GM18505 (cell line): ENCODE results near the gene ZNF764.
"Not testable (repeated sequence)": the region's sequence is repeated elsewhere in the genome, so short reads cannot be mapped to it uniquely, and the experiment has no call there.

Source experiments
- ATAC-seq: cut with Tn5 transposase; IDR thresholded peaks from one replicate; pipeline ENCODE4 v1.9.1; 2021; ENCODE audit not compliant: unreplicated experiment
- POLR2A ChIP-seq: IDR thresholded peaks from 4 replicates; pipeline ENCODE4 v1.6.1; 2011; ENCODE audit warnings: borderline replicate concordance; ENCODE audit not compliant: insufficient read depth, insufficient read length; ENCODE audit errors: extremely low read depth

The ZNF764 gene

DNA sequence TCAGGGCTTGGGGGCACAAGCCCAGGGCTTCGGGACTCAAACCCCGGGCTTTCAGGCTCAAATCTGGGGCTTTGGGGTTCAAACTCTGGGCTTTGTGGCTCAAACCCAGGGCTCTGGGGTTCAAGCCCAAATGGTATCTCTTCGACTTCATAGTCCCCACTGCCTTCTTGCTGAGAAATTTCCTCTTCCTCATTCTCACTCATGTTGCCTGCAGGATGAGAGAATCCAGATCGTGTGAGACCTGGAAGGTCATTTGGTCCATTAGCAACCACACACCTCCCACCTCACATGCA lies 32.4 kb downstream of the ZNF764 start:
- no peak for TF ChIP-seq POLR2A
- no peak for ATAC-seq

DNA sequence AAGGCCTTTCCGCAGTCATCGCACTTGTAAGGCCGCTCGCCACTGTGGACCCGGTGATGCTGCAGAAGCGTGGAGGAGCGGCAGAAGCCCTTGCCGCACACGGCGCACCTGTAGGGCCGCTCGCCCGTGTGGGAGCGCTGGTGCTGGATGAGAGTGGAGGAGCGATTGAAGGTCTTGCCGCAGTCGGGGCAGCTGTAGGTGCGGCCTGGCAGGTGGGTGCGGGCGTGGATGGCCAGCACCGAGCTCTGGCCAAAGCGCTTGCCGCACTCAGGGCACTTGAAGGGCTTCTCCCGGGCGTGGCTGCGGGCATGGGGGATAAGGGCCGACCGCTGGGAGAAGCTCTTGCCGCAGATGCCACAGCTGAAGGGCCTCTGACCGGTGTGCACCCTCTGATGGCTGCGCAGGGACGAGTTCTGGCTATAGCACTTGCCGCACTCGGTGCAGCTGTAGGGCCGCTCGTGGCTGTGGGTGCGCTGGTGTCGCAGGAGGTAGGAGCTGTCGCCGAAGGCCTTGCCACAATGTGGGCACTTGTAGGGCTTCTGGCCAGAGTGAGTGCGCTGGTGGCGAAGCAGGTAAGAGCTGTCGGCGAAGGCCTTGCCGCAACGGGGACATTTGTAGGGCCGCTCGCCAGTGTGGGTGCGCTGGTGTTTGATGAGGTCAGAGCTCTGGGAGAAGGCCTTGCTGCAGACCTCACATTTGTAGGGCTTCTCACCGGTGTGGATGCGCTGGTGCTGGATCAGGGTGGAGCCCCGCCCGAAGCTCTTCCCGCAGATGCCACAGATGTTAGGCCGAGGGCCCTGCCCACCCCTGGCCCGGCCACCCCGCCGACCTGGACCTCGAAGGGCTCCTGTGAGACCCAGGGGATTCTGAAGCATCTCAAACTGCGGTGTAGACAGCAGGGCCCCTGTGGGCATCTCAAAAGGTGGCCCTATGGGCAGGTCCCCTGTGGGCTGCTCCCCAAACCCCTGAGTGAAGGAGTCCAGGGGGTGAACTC lies 33.3 kb downstream of the ZNF764 start:
- no peak for TF ChIP-seq POLR2A
- ATAC-seq: no peak

DNA sequence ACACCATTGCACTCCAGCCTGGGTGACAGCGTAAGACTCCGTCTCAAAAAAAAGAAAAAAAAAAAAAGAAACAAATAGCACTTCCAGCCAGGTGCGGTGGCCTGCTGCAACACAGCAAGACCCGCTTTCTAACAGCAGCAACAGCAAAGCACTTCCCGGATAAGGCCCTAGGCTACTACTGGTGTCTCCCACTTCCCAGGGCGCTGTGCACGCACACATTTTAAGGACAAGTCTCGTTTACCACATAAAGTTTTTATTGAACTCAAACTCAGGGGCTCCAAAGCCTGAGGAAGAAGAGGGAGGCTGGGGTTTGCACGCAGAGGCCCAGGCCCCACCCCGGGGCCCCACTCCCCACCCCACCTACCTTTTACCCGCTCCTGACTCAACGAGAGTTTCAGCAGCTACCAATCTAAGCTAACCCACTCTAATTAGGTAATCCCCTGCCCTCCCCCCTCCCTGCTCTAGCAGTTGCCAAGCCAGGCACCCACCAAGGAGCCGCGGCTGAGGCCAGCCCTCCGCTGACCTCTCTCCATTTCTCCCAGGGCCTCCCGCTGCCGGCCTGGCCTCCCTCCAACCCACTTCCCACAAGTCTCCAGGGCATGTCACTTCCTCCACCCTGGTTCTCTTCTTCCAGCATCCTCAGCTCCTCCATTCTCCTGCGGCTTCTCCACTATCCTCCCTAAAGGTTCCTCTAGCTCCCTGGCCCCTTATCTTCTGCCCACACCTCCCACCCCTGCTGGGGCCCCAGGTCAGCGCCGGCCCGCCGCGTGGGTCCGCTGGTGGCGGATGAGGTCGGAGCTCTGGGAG lies 34.2 kb downstream of the ZNF764 start:
- TF ChIP-seq POLR2A: no peak
- no peak for ATAC-seq

DNA sequence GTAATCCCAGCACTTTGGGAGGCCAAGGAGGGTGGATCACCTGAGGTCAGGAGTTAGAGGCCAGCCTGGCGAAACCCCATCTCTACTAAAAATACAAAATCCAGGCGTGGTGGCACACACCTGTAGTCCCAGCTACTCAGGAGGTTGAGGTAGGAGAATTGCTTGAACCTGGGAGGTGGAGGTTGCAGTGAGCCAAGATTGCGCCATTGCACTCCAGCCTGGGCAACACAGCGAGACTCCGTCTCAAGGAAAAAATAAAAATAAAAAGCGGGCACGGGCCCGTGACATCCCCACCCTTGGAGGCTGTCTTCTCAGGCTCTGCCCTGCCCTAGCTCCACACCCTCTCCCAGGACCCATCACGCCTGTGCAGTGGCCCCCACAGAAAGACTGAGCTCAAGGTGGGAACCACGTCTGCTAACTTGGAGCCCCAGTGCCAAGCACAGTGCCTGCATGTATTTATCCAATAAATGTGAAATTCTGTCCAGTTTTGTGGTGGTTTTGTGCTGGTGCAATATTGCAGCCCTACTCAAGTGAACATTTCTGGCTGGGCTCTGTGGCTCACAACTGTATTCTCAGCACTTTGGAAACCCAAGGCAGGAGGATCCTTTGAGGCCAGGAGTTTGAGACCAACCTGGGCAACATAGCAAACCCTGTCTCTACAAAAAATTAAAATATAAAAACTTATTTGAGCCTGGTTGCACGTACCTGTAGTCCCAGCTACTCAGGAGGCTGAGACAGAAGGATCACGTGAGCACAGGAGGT lies 35.3 kb downstream of the ZNF764 start:
- not testable (repeated sequence) for ATAC-seq
- TF ChIP-seq POLR2A: peak; percentile 22

DNA sequence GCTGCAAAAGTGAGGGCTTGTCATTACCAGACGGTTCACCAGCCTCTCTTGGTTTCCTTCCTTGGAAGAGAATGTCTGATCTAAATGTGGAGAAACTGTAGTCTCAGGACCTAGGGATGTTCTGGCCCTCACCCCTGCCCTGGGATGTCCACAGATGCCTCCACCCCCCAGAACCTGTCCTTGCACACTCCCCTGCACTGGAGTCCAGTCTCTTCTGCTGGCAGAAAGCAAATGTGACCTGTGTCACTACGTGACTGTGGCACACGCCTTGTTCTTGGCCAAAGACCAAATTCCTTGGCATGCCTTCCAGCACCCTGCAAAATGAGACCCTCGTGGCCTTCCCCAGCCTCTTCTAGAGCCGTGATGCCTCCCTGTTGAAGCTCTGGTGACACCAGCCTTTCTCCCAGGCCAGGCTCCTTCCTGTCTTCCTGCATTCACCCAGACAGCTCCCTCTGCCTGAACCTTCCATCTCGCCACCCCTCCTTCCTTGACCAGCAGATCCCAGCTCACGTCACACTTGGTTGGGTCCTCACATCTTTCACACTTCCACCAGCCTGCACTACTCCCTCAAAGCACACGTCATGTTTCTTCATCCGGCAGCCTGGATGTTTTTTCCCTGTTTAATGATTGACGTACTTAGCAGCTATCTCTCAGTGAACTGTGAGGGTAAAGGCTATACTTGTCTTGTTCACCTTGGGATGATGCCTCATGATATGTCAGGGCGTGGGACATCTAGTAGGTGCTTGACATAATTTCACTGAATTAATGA lies 36.1 kb downstream of the ZNF764 start:
- no peak for ATAC-seq
- TF ChIP-seq POLR2A: no peak

DNA sequence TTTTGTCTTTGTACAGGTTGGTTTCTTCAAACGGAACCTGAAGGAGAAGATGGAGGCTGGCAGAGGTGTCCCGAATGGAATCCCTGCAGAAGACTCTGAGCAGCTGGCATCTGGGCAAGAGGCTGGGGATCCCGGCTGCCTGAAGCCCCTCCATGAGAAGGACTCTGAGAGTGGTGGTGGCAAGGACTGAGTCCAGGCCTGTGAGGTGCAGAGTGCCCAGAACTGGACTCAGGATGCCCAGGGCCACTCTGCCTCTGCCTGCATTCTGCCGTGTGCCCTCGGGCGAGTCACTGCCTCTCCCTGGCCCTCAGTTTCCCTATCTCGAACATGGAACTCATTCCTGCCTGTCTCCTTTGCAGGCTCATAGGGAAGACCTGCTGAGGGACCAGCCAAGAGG lies 36.7 kb downstream of the ZNF764 start:
- no peak for TF ChIP-seq POLR2A
- ATAC-seq: no peak

DNA sequence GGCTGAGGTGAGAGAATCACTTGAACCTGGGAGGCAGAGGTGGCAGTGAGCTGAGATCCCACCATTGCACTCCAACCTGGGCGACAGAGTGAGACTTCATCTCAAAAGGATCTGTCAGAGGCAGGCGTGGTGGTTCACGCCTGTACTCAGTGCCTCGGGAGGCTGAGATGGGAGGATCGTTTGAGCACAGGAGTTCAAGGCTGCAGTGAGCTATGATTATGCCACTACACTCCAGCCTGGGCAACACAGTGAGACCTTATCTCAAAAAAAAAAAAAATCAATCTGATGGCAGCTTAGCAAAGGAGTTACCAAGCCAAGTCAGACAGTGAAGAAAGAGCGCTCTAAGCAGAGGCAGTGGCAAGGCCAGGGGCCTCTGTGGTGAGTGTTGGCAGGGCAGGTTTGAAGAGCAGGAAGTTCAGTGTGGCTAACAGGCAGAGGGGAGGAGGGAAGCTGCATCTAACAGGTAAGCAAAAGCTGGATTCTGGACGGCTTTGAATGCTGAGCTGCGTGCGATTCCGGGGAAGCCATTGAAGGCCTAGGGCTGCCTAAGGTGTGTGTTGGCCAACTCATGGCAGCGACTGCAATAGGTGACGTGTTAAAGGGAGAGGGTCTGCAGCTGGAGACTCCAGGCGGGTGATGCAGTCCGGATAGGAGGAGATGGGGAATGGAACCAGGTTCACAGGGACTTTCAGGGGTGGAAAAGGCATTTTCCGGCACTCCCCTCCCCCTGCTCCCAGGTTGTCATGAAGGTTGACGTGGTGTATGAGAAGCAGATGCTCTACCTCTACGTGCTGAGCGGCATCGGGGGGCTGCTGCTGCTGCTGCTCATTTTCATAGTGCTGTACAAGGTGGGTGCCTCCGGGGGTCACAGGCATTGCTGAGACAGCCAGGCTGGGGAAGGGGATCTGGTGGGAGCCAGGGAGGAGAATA lies 38.8 kb downstream of the ZNF764 start:
- TF ChIP-seq POLR2A: no peak
- no peak for ATAC-seq

DNA sequence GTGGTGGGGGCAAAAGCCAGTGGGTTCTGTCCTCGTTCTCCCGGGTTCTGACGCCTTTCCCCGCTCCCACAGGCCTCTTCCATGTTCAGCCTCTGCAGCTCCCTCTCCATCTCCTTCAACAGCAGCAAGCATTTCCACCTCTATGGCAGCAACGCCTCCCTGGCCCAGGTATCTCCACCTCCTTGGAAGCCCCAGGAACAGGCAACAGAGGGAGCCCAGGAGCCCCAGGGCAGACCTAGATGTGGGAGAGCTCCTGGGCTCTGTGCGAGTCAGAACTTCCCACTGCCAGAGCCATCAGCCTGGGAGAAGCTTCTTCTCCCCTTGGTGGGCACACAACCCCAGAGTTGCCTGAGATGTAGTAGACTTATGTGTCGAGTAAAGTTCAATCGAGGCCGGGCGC lies 39.6 kb downstream of the ZNF764 start:
- no peak for TF ChIP-seq POLR2A

DNA sequence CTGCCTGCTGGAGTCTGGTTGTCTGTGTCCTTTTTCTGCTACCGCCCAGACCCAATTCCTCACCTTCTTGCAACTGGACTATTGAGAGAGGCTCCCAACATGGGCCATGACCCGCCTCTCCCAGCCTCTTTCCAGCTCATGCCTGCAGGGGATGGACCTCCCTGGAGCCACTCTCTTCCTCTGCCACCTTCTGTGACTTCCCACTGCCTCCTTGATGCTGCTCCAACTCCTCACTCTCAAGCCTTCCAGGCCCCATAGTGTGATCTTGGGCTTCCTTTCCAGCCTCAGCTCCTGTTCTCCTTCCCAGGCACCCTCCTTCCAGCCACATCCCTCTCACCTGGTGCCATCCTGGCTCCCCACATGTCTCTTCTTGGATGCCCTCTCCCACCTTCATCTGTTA lies 42.9 kb downstream of the ZNF764 start:
- no peak for TF ChIP-seq POLR2A

More for the DNA sequence above, 39.6 kb downstream of the ZNF764 start:
- no peak for ATAC-seq

DNA sequence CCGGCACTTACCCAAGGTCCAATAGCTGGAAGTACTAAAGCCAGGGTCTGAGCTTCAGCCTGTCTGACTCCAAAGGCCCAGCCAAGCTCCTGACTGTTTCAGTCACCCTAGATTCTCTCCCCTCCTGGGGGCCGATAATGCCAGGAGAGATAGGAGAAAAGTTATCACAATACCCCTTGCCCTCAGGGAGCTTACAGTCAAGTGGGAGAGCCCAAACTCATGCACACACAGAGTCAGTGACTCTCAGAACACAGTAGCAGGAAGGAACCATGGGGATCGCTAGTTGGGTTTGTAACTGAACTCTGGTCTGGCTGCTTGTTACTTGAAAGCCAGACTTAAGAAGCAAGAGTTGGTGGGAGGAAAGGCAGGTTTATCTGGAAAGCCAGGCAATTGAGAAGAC lies 46.7 kb downstream of the ZNF764 start:
- no peak for TF ChIP-seq POLR2A
- ATAC-seq: no peak

More for the DNA sequence above, 42.9 kb downstream of the ZNF764 start:
- ATAC-seq: no peak

DNA sequence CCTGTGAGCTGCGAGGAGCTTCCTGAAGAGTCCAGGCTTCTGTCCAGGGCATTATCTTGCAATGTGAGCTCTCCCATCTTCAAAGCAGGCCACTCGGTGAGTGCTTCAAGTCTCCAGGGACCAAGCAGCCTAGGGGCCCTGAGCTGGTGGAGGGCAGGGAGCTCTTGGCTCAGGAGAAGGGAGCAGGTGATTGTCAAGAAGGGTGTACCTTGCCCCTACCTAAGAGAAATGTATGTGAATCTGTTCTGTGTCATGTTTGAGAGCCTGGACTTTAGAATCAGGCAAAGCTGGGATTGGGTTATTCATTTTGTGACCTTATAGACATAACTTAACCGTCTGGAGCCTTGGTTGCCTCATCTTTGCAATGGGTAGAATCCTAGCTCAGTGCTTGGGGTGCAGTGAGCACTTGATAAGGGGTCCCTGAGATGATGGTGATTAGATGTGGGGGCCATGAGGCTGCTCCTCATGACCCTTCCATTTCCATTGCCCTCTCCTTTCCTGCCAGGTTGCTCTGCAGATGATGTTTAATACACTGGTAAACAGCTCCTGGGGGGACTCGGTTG lies 47.7 kb downstream of the ZNF764 start:
- TF ChIP-seq POLR2A: no peak
- ATAC-seq: no peak
